Ovary (tissue), 7 donors: ENCODE measurements around the gene SORL1-AS1.

Experiments
- DNase-seq, 5 donors: peaks; one replicate each; pipeline ENCODE4 v3.0.0-alpha.2; 2019 to 2020
- H3K27ac ChIP-seq, 2 donors: fragments of 200-600 bp; one replicate each; pipeline versions ENCODE4 v1.5.1 to v1.8.0; 2019 to 2022
- H3K27me3 ChIP-seq: fragments of 200-600 bp; one replicate; pipeline ENCODE4 v1.8.0; 2022
- H3K36me3 ChIP-seq: fragments of 200-600 bp; sonication (generic); one replicate; pipeline ENCODE4 v1.5.1; 2019
- H3K4me1 ChIP-seq: one replicate; pipeline ENCODE4 v1.8.1; 2013; ENCODE audit warnings: mild to moderate bottlenecking, moderate library complexity; ENCODE audit not compliant: insufficient read depth
- H3K4me3 ChIP-seq: fragments of 200-600 bp; sonication (generic); one replicate; pipeline ENCODE4 v1.5.1; 2017
- H3K9me3 ChIP-seq, 2 donors: fragments of 200-600 bp in 1 of 2; sonication (generic) in 1 of 2; one replicate each; pipeline versions ENCODE4 v1.5.1 to v1.8.1; 2013 to 2019; ENCODE audit warnings: mild to moderate bottlenecking in 1 of 2, moderate library complexity in 1 of 2
- EP300 ChIP-seq: sonication (generic); formaldehyde crosslinking; IDR thresholded peaks from one replicate; pipeline ENCODE4 v1.6.1; 2017; ENCODE audit warnings: antibody characterized with exemption
- POLR2A ChIP-seq: fragments of 450-650 bp; IDR thresholded peaks from one replicate; pipeline ENCODE4 v1.6.1; 2017; ENCODE audit warnings: antibody characterized with exemption, mild to moderate bottlenecking, moderate library complexity
- WGBS, 3 donors: extraction: QIAGEN DNeasy Blood & Tissue Kit in 1 of 3; methylation state at CpG; one replicate each; pipeline versions ENCODE4 v1.1.5 to v1.1.7; 2013 to 2017; 5-methylcytosine and 5-hydroxymethylcytosine counted together
- intact Hi-C, 4 donors: fragments of 100-400 bp; cut with DNase I; formaldehyde crosslinking; loops; one replicate each; pipeline versions ENCODE4 v1.11.0 to v1.15.1; 2022 to 2023
- TF ChIP-seq, protein P1 (sequence below), 3 donors: fragments of 450-650 bp in 2 of 3; fragments of 200-600 bp in 1 of 3; IDR thresholded peaks; one replicate each; pipeline versions ENCODE4 v1.5.1 to v1.8.0; 2016 to 2022; ENCODE audit warnings: antibody characterized with exemption in 3 of 3, mild to moderate bottlenecking in 1 of 3
- donor health status: DM: no; HTN: no; CAD: no; lungs with moderate emphysema.
- donor health status: DM: no; HTN: no; CAD: no.
- donor health status: Bipolar disorder and iron deficiency.
- donor health status: DM: no; HTN: no; CAD: no.
- donor health status: DM: yes; HTN: yes; CAD: no.

The SORL1-AS1 gene

DNA sequence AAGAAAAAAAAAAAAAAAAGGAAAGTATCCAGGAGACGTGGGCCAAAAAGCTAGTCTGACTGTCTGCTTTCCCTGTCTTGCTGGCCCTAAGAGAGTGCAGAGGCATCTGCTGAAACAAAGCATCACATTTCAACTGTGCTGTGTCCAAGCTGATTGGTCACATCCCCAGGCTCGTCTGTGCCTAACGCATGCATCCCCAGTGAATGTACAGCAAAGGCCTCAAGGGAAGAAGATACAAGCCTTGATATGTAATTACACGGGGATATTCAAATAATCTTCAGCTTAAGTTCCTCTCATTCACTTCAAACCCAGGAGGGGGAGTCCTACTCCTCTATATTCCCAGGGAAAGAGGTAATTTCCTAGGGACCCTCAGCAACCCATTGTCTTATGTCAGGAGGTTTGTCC lies 6.0 kb downstream of the SORL1-AS1 start:
- H3K4me1 ChIP-seq = peaks cover 3% of the 10 kb centered on the region
- no peaks in the 10 kb centered on the region for H3K9me3 ChIP-seq
- no peaks in the 10 kb centered on the region for H3K27me3 ChIP-seq
- WGBS, 3 donors = 16 to 27% (median 21%) methylated on average over 4 of the region's 4 CpGs
- intact Hi-C loops = loop anchor here in 1 of 4 donors (10.0 kb wide), 2 partner anchors 88 to 122 kb away; no protein-coding TSS in a partner anchor
- H3K27ac ChIP-seq = no peak overlapping the region
- H3K36me3 ChIP-seq = no peaks in the 10 kb centered on the region
- no peak for TF ChIP-seq EP300
- TF ChIP-seq, protein P1, sequence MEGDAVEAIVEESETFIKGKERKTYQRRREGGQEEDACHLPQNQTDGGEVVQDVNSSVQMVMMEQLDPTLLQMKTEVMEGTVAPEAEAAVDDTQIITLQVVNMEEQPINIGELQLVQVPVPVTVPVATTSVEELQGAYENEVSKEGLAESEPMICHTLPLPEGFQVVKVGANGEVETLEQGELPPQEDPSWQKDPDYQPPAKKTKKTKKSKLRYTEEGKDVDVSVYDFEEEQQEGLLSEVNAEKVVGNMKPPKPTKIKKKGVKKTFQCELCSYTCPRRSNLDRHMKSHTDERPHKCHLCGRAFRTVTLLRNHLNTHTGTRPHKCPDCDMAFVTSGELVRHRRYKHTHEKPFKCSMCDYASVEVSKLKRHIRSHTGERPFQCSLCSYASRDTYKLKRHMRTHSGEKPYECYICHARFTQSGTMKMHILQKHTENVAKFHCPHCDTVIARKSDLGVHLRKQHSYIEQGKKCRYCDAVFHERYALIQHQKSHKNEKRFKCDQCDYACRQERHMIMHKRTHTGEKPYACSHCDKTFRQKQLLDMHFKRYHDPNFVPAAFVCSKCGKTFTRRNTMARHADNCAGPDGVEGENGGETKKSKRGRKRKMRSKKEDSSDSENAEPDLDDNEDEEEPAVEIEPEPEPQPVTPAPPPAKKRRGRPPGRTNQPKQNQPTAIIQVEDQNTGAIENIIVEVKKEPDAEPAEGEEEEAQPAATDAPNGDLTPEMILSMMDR (IDR thresholded peaks at IDR 0.05) = no peak
- no peak for TF ChIP-seq POLR2A
- H3K4me3 ChIP-seq = no peak overlapping the region
- DNase-seq = no peak

DNA sequence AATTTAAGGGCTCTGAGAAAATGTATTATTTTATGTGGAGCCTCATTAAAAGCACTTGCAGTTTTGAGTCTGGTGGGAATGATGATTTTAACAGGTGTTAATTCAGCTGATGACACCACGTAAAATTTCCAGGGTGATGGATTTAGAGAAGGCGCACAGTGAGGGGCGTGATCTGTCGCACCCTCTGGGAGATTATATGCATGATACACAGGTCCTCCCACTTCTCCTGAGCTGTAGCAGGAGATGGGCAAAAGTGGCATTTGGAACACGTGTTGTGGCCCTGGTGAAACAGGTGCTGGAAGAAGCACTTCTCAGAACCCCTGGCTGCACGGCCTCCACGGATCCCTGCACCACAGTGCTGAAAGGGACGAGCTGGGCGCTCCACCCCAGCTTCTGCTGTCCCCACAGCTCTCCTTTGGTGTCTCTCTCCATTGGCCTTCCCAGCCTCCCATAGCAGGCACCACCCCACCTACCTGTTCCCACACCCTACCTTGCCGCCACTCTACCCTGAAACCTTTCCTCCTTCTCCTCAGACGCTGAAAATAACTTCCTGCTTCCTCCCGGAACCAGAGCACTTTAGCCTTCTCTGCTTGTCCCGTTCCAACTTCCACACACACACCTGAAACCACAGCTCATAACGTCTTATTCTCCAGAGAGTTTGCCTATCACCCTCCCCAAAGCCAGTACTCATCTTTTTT lies 7.5 kb downstream of the SORL1-AS1 start:
- intact Hi-C loops = loop anchor here in 1 of 4 donors (10.0 kb wide), 2 partner anchors 90 to 120 kb away; no protein-coding TSS in a partner anchor
- Histone ChIP-seq H3K4me1 (no peaks in the 10 kb centered on the region), H3K27ac (no peak overlapping the region), H3K27me3 (no peaks in the 10 kb centered on the region), H3K36me3 (no peaks in the 10 kb centered on the region), H3K4me3 (no peak overlapping the region), H3K9me3 (no peaks in the 10 kb centered on the region)
- 78 to 86% (median 80%) methylated on average over 14 of the region's 14 CpGs for WGBS, 3 donors
- DNase-seq = no peak
- no peak for TF ChIP-seq EP300
- TF ChIP-seq, protein P1 (IDR thresholded peaks at IDR 0.05) = no peak
- TF ChIP-seq POLR2A = no peak

DNA sequence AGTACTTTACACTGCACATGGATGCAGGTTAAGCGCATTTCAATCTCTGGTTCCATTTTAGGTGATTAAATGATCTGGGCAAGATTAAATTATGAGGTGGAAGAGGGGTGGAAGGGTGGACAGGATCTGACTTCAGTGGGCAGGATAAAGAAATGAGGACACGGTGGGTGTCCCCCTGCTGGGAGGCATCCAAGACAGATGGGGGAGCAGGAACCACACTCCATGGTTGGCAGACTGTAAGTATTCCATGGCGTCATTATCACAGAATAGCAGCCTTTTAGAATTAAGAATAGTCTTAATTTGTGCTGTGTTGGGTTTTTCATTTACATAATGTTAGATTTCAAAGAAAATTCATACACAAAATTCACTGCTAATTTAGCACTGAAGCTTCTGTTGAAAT lies 8.2 kb downstream of the SORL1-AS1 start:
- no peaks in the 10 kb centered on the region for H3K9me3 ChIP-seq
- no peak overlapping the region for H3K4me3 ChIP-seq
- no peaks in the 10 kb centered on the region for H3K27me3 ChIP-seq
- WGBS, 3 donors = 69 to 70% (median 70%) methylated on average over 3 of the region's 3 CpGs
- TF ChIP-seq, protein P1 (IDR thresholded peaks at IDR 0.05) = no peak
- no peak for TF ChIP-seq EP300
- TF ChIP-seq POLR2A = no peak
- DNase-seq = no peak
- H3K4me1 ChIP-seq = no peaks in the 10 kb centered on the region
- no peaks in the 10 kb centered on the region for H3K36me3 ChIP-seq
- intact Hi-C loops = loop anchor here in 1 of 4 donors (10.0 kb wide), 2 partner anchors 90 to 120 kb away; no protein-coding TSS in a partner anchor
- no peak overlapping the region for H3K27ac ChIP-seq

DNA sequence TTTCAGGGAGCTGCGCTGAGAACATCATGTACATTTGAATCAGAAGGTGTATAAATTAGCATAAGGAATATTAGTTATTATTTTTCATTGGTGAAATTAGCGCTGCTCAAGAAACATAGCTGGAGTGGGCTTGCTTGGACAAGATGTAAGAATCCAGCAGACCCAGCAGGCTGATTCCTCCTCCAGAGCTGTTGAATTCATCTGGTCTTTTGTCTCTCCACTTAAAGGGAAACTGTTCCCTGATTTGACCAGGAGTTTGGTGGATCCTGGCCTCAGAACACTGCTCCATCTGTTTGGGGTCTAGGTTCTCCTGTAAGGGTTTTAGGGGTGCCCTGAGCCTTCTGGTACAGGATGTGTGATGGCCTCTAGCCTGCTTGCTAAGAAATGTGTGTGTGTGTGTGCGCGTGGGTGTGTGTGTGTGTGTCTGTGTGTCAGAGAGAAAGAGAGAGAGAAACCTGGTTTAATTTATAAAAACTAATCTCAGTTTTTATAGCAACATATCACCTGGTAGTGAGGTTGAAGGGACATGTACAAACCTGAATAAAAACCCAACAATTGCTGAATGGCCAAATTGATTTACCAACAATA lies 9.0 kb downstream of the SORL1-AS1 start:
- DNase-seq = no peak
- H3K27me3 ChIP-seq = no peaks in the 10 kb centered on the region
- H3K4me3 ChIP-seq = no peak overlapping the region
- intact Hi-C loops = loop anchor here in 1 of 4 donors (10.0 kb wide), 2 partner anchors 91 to 119 kb away; no protein-coding TSS in a partner anchor
- H3K4me1 ChIP-seq = no peaks in the 10 kb centered on the region
- no peaks in the 10 kb centered on the region for H3K36me3 ChIP-seq
- H3K9me3 ChIP-seq = no peaks in the 10 kb centered on the region
- no peak overlapping the region for H3K27ac ChIP-seq
- WGBS, 3 donors = 90 to 94% (median 93%) methylated on average over 4 of the region's 4 CpGs
- TF ChIP-seq EP300 (no peak), POLR2A (no peak)
- TF ChIP-seq, protein P1 (IDR thresholded peaks at IDR 0.05) = no peak
